ENCODE data around the gene TBX20. TPM values are rescaled to one million over a fixed set of nuclear protein-coding genes. Genes with fewer than 3 reads are reported as not detected.
A peak's percentile ranks its signal among the peaks of the same experiment; 100 is the strongest.

The TBX20 gene
- total and polyA plus RNA-seq, 2 of the 8 experiments (the other 6 are each of a cell fraction or from before 2014, with no cell fraction given) = 0.08 to 0.26 TPM

- CTCF ChIA-PET (ENCODE audit: partially characterized antibody) = interaction anchor here (1.1 kb wide), 1 partner anchor 367 kb away, joined by 4 read pairs; no protein-coding TSS in a partner anchor
- no peak for TF ChIP-seq TEAD4 (IDR thresholded peaks at IDR 0.05; ENCODE audit: low read depth, low read length)
- TF ChIP-seq HDAC6 (IDR thresholded peaks at IDR 0.05; ENCODE audit: low read depth, low read length) = no peak
- no peak for TF ChIP-seq CBX5 (IDR thresholded peaks at IDR 0.05; ENCODE audit: low read depth, low read length)
- peak; percentile 99 for TF ChIP-seq EZH2 (IDR thresholded peaks at IDR 0.05; ENCODE audit: low read depth, low read length, severe bottlenecking)
- TF ChIP-seq RNF2 (IDR thresholded peaks at IDR 0.05; ENCODE audit: borderline replicate concordance, low read depth, low read length, missing control alignments, poor library complexity, severe bottlenecking) = peak; percentile 94
- no peak for TF ChIP-seq ATF3 (IDR thresholded peaks at IDR 0.05; ENCODE audit: insufficient read depth, low read depth, low read length)
- no peak for TF ChIP-seq BRCA1 (IDR thresholded peaks at IDR 0.05; ENCODE audit: low read depth, low read length)
- no peak for TF ChIP-seq JUND (IDR thresholded peaks at IDR 0.05; ENCODE audit: low read length)
- no peak for TF ChIP-seq EP300 (IDR thresholded peaks at IDR 0.05; ENCODE audit: borderline replicate concordance in 1 of 2, low read depth in 2 of 2, low read length in 2 of 2)
- no peak for TF ChIP-seq POU5F1 (IDR thresholded peaks at IDR 0.05; ENCODE audit: low read depth, low read length)
These were observed 3.6 kb upstream of the TBX20 start for GRCh38 chr7:35257251-35258124.

More at GRCh38 chr7:35257251-35258124, 3.6 kb upstream of the TBX20 start:
- H4K20me1 ChIP-seq (replicated peaks in 1 of 2; ENCODE audit: control insufficient read depth in 1 of 2, insufficient read depth in 2 of 2, low read length in 2 of 2) = peaks cover 13 to 26% of the 10 kb centered on the region in 2 experiments
- POLR2A ChIA-PET (ENCODE audit: partially characterized antibody) = no interaction called here
- H3K4me3 ChIP-seq (ENCODE audit: extremely low read depth in 1 of 4, insufficient read depth in 2 of 4, low read depth in 3 of 4, low read length in 4 of 4) = peak overlapping the region; percentile 28 to 61 (median 33); a peak in 7 of 8 replicates
- H2BK12ac ChIP-seq (ENCODE audit: low read depth, low read length) = peak overlapping the region; percentile 4; the same call in 1 of the 2 replicates
- H3K56ac ChIP-seq (replicated peaks; ENCODE audit: insufficient read length, low read depth, low read length) = no peak overlapping the region
- H3K27me3 ChIP-seq (replicated peaks in 1 of 4; ENCODE audit: control insufficient read depth in 3 of 4, extremely low read depth in 1 of 4, insufficient read depth in 3 of 4, low read length in 3 of 4) = peaks cover 72 to 100% (median 97%) of the 10 kb centered on the region in 4 experiments
- no peak overlapping the region for H2BK120ac ChIP-seq (replicated peaks; ENCODE audit: low read depth, low read length)
- no peak overlapping the region for H3K14ac ChIP-seq (ENCODE audit: insufficient read length)
- H3K36me3 ChIP-seq (ENCODE audit: control insufficient read depth in 2 of 4, insufficient read depth in 4 of 4, low read length in 3 of 4) = no peaks in the 10 kb centered on the region
- peaks cover 12 to 47% (median 19%) of the 10 kb centered on the region in 4 experiments; a peak in 6 of 7 replicates for H3K4me1 ChIP-seq (replicated peaks in 1 of 4; ENCODE audit: control insufficient read depth in 3 of 4, insufficient read depth in 4 of 4, low read length in 3 of 4)
- peak overlapping the region; percentile 56; the same call in 1 of the 2 replicates for H2AFZ ChIP-seq (ENCODE audit: low read length)
- no peak overlapping the region for H3K27ac ChIP-seq (ENCODE audit: low read depth, low read length)
- no peak overlapping the region; the same call in 1 of the 2 replicates for H2BK15ac ChIP-seq (ENCODE audit: low read length)
- 2% methylated on average over 49 of the region's 69 CpGs; no CpG with 5 or more reads in 1 of the 2 experiments for WGBS, 2 experiments (ENCODE audit: extremely low coverage in 1 of 2, insufficient coverage in 1 of 2, insufficient read length in 1 of 2, insufficient replicate concordance in 2 of 2, low coverage in 1 of 2, low lambda C conversion rate in 2 of 2, missing lambda C conversion rate in 1 of 2)
- DNase-seq (ENCODE audit: low read depth in 1 of 2, low spot score in 2 of 2) = peak in 1 of 2 experiments; percentile 69
- peak overlapping the region; percentile 13 for H3K18ac ChIP-seq (ENCODE audit: extremely low read depth, low read length)
- no peak overlapping the region for H2AK5ac ChIP-seq (ENCODE audit: low read depth, low read length)
- peak overlapping the region; percentile 72 to 88 for H3K4me2 ChIP-seq (ENCODE audit: insufficient read depth in 1 of 2, low read depth in 2 of 2, low read length in 2 of 2)
- no peak overlapping the region for H4K8ac ChIP-seq (ENCODE audit: extremely low read depth, insufficient read depth, low read length)
- no peak overlapping the region; a peak in 1 of 7 replicates for H3K9ac ChIP-seq (replicated peaks in 1 of 4; ENCODE audit: extremely low read depth in 1 of 4, low read depth in 3 of 4, low read length in 3 of 4)
- no peak overlapping the region for H2BK5ac ChIP-seq (ENCODE audit: low read depth, low read length)
- H3K4ac ChIP-seq (replicated peaks; ENCODE audit: insufficient read length, low read depth, low read length) = no peak overlapping the region
- H3K79me2 ChIP-seq (ENCODE audit: control insufficient read depth in 1 of 2, insufficient read depth in 2 of 2, low read length in 2 of 2) = no peaks in the 10 kb centered on the region
- H3K23ac ChIP-seq (ENCODE audit: insufficient read length) = no peak overlapping the region
- peak overlapping the region; percentile 13; the same call in 1 of the 2 replicates for H2BK20ac ChIP-seq (ENCODE audit: low read length)
- FAIRE-seq = no peak
- no peak overlapping the region for H4K5ac ChIP-seq (ENCODE audit: insufficient read length, low read depth, low read length)
- no peaks in the 10 kb centered on the region for H3K9me3 ChIP-seq (ENCODE audit: insufficient read depth in 2 of 2, low read depth in 1 of 2, low read length in 1 of 2)
- no peak overlapping the region for H4K91ac ChIP-seq (replicated peaks; ENCODE audit: insufficient read length, low read length)
- no peaks in the 10 kb centered on the region for H3K79me1 ChIP-seq (ENCODE audit: low read depth, low read length)
- H3K23me2 ChIP-seq (ENCODE audit: low read depth, low read length) = peaks cover 28% of the 10 kb centered on the region

Measured in H1 (cell line).